Ishikawa (cell line): Measurements from ENCODE around the gene ANKRD33B.
A peak's percentile ranks its signal among the peaks of the same experiment; 100 is the strongest.

Experiments used
- CEBPB ChIP-seq: IDR thresholded peaks from 2 replicates; pipeline ENCODE4 v1.6.1; 2012
- CREB1 ChIP-seq: IDR thresholded peaks from 2 replicates; pipeline ENCODE4 v1.6.1; 2012; ENCODE audit warnings: low read depth
- EGR1 ChIP-seq: IDR thresholded peaks from 2 replicates; pipeline ENCODE4 v1.6.1; 2012
- EP300 ChIP-seq: IDR thresholded peaks from 2 replicates; pipeline ENCODE4 v1.6.1; 2012; ENCODE audit warnings: borderline replicate concordance
- FOXM1 ChIP-seq: IDR thresholded peaks from 2 replicates; pipeline ENCODE4 v1.6.1; 2012; ENCODE audit warnings: low read depth, borderline replicate concordance
- MAX ChIP-seq: IDR thresholded peaks from 2 replicates; pipeline ENCODE4 v1.6.1; 2012
- NFIC ChIP-seq: IDR thresholded peaks from 2 replicates; pipeline ENCODE4 v1.6.1; 2012
- RAD21 ChIP-seq: IDR thresholded peaks from 2 replicates; pipeline ENCODE4 v1.6.1; 2012; ENCODE audit warnings: low read depth
- REST ChIP-seq: IDR thresholded peaks from 2 replicates; pipeline ENCODE4 v1.6.1; 2012; ENCODE audit warnings: low read depth, mild to moderate bottlenecking
- TAF1 ChIP-seq: IDR thresholded peaks from 2 replicates; pipeline ENCODE4 v1.6.1; 2012; ENCODE audit warnings: low read depth, mild to moderate bottlenecking
- TCF12 ChIP-seq: IDR thresholded peaks from 2 replicates; pipeline ENCODE4 v1.6.1; 2012; ENCODE audit warnings: low read depth
- TEAD4 ChIP-seq: IDR thresholded peaks from 2 replicates; pipeline ENCODE4 v1.6.1; 2012
- USF1 ChIP-seq: IDR thresholded peaks from 2 replicates; pipeline ENCODE4 v1.6.1; 2012
- YY1 ChIP-seq: IDR thresholded peaks from 2 replicates; pipeline ENCODE4 v1.6.1; 2012; ENCODE audit warnings: low read depth
- ZBTB7A ChIP-seq: IDR thresholded peaks from 2 replicates; pipeline ENCODE4 v1.6.1; 2012; ENCODE audit warnings: low read depth

The ANKRD33B gene

GRCh38 chr5:10658265-10658664 lies 94.4 kb downstream of the ANKRD33B start:
- TF ChIP-seq TCF12: no peak

GRCh38 chr5:10660135-10660534 lies 96.3 kb downstream of the ANKRD33B start:
- no peak for TF ChIP-seq EGR1
- TF ChIP-seq TAF1: no peak
- TF ChIP-seq NFIC: no peak
- TF ChIP-seq CREB1: no peak
- no peak for TF ChIP-seq USF1

GRCh38 chr5:10660720-10661387 lies 97.0 kb downstream of the ANKRD33B start:
- TF ChIP-seq NFIC: no peak
- no peak for TF ChIP-seq EP300
- TF ChIP-seq USF1: no peak
- no peak for TF ChIP-seq FOXM1
- TF ChIP-seq ZBTB7A: no peak
- no peak for TF ChIP-seq TCF12
- TF ChIP-seq TAF1: no peak
- TF ChIP-seq CEBPB: no peak
- no peak for TF ChIP-seq MAX
- TF ChIP-seq EGR1: no peak
- TF ChIP-seq RAD21: no peak

GRCh38 chr5:10661401-10661800 lies 97.5 kb downstream of the ANKRD33B start:
- TF ChIP-seq ZBTB7A: no peak

GRCh38 chr5:10662083-10662482 lies 98.2 kb downstream of the ANKRD33B start:
- TF ChIP-seq RAD21: no peak
- TF ChIP-seq CEBPB: no peak
- no peak for TF ChIP-seq REST
- no peak for TF ChIP-seq EGR1
- TF ChIP-seq USF1: no peak
- no peak for TF ChIP-seq YY1
- TF ChIP-seq TAF1: no peak
- no peak for TF ChIP-seq NFIC
- no peak for TF ChIP-seq FOXM1
- no peak for TF ChIP-seq TEAD4
- TF ChIP-seq MAX: no peak
- no peak for TF ChIP-seq ZBTB7A

- TF ChIP-seq RAD21 (no peak), FOXM1 (no peak), EGR1 (no peak), MAX (no peak), NFIC (no peak), ZBTB7A (no peak), EP300 (no peak), TEAD4 (no peak), YY1 (no peak)
These were observed 99.0 kb downstream of the ANKRD33B start for GRCh38 chr5:10662661-10663488.

- TF ChIP-seq ZBTB7A (no peak), REST (no peak), CEBPB (no peak), YY1 (no peak), RAD21 (0 out of 2 replicates have a peak, but pooled peaks have one; percentile 2), TCF12 (no peak), USF1 (no peak), NFIC (peak; percentile 19; the same call in 1 of the 2 replicates)
These were observed 99.8 kb downstream of the ANKRD33B start for GRCh38 chr5:10663489-10664179.
